Measurements from ENCODE around the gene TOM1L1.

GRCh38 chr17:54974759-54975158 lies 74.1 kb downstream of the TOM1L1 start:
- TF ChIP-seq EP300 (IDR thresholded peaks at IDR 0.05; ENCODE audit: borderline replicate concordance) (no peak), RAD21 (IDR thresholded peaks at IDR 0.05; ENCODE audit: low read depth) (no peak), USF1 (IDR thresholded peaks at IDR 0.05) (no peak), TAF1 (IDR thresholded peaks at IDR 0.05; ENCODE audit: low read depth) (no peak), CEBPB (IDR thresholded peaks at IDR 0.05) (no peak), FOXM1 (IDR thresholded peaks at IDR 0.05; ENCODE audit: borderline replicate concordance, low read depth) (no peak)
